Measurements from ENCODE around the gene MROH2A.
"Not testable (repeated sequence)": the region's sequence is repeated elsewhere in the genome, so short reads cannot be mapped to it uniquely, and the experiment has no call there.

MROH2A gene, protein sequence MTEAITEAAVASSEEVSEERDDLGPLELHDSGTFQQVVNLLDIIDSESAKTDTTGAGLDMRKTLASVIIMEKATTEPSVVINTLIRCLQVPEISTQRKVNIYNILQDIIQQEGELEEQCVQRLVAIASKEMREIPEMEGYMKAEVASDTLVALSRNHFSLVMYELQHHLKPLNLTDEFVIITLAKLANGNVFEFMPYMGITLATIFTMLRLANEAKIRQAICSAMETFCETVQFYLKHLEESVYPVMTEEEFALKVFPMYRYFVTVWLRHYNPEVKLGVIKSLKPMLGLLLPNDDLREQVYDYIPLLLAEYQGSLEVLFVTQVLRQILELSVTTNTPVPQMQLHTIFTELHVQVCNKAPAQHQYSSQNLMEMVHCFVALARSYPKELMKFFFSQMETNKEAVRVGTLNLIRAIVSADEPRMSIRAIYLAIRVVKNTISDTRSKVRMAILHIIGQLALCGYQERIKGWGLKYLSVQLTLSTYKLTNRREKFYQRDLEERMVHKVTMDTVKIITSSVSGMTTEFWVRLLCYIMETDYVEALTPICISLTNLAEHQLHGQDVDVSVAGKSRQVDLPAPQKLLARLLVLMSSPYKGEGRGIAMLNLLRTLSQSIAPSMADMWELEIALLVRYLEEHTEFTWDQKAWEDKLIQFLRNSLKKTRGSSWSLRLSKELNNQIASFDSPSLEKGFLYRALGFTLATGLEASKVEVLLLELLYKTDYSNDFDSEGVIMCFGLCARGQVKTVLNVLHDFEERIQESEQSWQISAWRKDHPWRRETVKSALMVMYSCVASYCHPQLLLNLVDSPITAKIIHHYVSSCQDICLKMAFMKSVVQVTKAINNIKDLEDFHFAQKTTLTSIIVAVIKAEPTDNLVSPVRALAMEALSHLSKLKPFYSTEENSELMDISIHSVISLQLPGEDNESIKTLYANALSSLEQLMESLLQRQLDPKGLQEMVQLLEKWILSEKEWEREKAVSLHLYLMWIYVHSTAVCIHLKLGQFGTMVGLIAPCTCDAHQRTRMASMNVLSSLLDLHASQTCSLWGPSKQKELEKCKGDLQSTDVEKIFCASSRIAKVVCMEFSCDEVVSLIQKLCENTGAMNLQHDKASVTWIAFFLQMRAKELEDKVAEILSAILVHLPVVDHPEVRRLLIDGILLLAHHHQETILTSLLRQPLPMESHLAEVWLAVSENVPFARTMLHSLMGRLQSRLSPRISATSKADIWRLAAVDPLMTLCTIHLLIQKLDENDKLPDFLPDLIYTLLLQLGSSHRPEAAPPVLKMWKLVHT (N-terminal part only)

DNA sequence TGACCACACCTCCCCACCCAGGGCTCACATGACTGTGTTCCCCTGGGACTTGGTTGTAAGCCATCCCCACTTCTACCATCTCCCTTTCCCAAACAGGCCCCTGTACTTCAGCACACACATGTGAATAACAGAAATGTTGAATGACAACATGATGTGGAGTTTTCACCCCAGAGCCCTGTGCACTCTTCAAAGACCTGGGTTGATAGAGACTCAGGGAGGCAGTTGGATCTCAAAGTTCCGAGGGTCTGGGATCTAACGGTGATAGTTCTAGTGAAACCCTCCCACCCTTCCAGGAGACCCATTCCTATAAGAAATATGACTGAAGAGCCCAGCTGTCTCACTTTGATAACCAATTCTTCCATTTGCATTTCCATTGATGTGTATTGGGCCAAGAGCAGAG is at the start of gene MROH2A:
TSS of gene MROH2A (plus strand) at position 301 of the 400 bp plus-strand sequence. CDS start 1,029 bp downstream, outside the sequence.
- no peak for FAIRE-seq

DNA sequence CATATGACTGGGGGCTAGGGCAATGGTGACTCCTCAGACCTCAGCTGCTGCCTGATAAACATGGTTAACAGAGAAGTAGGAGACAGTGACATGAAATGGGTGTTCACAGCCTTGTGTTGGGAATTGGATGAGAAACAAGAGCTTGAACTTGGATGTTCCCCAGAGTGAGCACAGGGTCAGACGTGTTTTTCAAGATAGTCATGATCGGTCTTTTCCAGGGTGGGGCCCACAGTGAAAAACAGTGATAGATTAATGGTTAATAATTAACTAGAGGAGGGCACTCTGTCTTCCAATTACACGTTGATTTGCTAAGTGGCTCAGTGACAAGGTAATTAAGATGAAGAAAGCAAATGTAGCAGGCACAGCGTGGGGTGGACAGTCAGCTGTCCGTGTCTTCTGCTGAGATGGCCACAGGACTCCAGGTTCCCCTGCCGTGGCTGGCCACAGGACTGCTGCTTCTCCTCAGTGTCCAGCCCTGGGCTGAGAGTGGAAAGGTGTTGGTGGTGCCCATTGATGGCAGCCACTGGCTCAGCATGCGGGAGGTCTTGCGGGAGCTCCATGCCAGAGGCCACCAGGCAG is 49.3 kb upstream of the MROH2A start, which contains the start of gene UGT1A3:
TSS of gene UGT1A3 (plus strand) at position 320 of the 579 bp plus-strand sequence. CDS start at position 405, 85 bp downstream.
- no peak for FAIRE-seq

DNA sequence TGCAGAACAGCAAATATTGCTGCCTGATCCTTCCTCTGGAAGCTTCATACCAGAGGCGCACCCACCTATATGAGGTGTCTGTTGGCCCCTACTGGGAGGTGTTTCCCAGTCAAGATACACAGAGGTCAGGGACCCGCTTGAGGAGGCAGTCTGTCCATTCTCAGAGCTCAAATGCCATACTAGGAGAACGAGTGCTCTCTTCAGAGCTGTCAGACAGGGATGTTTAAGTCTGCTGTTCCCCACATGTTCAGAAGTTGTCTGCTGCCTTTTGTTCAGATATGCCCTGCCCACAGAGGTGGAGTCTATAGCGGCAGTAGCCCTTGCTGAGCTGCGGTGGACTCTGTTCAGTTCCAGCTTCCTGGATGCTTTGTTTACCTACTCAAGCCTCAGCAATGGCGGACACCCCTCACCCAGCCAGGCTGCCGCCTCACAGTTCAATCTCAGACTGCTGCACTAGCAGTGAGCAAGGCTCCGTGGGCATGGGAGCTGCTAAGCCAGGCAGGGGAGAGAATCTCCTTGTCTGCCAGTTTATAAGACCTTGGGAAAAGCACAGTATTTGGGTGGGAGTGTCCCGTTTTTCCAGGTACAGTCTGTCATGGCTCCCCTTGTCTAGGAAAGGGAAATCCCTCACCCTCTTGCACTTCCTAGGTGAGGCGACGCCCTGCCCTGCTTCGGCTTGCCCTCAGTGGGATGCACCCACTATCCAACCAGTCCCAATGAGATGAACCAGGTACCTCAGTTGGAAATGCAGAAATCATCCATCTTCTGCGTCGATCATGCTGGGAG is 41.1 kb upstream of the MROH2A start:
- not testable (repeated sequence) for FAIRE-seq

DNA sequence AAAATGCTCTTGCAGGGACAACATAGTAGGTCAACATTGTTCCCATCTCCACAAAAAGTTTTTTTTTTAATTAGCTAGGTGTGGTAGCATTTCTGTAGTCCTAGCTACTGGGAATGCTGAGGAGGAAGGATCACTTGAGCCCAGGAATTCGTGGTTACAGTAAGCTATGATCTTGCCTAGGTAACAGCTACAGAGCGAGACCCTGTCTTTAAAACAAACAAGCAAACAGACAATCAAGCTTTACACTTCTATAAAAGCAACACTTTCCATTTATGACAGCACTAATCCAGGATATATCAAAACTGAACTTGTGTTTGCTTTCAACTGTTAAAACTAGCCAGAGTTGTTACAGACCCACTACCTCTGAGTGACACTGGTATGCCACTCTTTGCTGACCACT is 37.3 kb upstream of the MROH2A start:
- no peak for FAIRE-seq

DNA sequence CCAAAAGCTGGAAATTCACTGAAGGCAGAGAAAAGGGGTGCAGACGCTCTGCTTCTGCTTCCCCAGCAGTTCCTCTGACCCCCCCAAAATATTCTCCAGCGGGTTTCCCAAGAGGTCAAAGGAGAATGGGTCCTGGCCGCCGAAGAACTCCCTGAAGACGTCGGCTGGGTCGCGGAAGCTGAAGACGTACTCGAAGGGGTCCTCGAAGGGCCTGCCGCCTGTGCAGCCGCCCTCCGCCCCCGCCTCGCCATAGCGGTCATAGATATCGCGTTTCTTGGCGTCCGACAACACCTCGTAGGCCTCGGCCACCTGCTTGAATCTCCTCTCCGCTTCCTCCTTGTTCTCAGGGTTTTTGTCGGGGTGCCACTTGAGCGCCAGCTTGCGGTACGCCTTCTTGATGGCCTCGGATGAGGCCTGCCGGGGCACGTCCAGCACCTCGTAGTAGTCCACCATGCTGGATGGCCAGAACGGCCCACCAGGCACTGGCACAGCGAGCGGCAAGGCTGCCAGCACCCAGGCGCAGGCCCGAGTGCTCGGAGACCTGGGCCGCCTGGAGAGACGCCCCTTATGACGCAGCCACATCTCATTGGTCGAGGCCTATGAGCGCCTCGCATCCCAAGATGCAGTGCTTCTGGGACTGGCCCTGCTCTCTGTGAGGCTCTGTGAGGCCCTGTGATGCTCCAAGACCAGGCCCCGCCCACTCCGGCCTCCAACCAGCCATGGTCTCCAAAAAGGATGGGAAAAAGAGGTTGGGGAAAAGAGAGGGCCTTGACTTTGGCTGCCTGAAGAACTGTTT is 34.5 kb upstream of the MROH2A start:
- FAIRE-seq: no peak

DNA sequence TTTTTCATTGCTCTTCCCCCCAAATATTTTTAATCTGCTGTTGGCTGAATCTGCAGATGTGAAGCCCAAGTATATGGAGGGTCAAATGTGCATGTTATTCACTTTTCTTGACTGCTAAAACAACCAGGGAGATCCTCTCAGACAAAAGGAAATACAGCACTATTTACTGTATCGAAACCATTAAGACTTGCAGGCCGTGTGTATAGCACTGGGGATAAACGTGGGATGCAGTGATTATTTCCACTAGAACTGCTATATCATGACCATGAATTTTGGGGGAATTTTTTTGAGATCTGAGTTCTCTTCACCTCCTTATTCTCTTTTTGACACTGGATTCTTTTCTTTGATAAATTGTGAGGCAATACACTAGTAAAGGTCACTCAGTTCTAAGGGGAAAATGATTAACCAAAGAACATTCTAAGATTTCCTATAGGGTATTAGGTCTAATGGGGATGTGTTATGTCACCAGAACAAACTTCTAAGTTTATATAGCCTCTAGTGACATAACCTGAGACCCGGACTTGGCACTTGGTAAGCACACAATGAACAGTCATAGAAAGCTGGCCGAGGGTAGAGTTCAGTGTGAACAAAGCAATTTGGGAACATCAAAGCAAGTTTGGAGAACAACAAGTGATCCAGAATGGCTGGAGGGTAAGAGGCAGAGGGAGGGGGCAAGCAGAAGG is 32.9 kb upstream of the MROH2A start:
- no peak for FAIRE-seq

DNA sequence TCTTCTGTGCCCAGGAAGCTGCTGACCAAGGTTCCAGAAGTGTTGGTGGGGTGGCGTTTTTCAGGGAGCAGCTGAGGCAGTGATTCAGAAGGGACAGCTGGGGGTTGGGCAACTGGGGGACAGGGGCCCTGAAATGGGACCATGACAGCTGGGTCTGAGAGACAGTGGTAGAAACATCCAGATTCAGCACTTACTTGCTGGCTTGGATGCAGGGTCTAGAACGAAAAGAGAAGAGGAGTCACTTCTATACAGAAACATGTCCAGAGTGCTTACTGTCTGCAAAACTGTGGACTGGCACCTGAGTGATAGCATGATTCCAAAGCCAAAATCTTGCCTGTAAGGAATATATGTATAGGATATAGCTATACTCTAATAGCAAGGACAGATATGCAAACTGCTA is 32.3 kb upstream of the MROH2A start:
- FAIRE-seq: not testable (repeated sequence)

DNA sequence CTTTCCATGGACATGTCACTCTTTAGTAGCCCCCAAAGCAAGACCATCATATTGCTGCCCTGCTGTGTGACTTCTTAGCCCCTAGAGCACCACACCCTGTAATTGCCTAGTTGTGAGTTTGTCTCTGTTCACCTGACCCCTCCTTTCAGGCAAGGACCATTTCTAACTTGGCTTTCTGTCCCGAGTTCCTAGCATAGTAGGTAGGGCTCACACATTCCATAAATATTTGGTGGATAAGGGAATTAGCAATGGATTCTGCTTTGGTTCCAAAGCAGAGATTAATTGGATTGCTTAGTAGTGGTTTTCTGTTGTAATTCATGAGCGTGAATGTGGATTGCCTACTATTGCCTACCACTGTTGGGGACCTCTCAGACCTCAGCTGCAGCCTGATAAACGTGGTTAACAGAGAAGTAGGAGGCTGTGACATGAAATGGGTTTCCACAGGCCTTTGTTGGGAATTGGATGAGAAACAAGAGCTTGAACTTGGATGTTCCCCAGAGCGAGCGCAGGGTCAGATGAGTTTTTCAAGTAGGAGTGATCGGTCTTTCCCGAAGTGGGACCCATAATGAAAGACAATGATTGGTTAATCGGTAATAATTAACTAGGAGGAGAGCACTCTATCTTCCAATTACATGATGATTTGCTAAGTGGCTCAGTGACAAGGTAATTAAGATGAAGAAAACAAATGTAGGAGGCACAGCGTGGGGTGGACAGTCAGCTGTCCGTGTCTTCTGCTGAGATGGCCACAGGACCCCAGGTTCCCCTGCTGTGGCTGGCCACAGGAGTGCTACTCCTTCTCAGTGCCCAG is 31.5 kb upstream of the MROH2A start:
- FAIRE-seq: no peak

DNA sequence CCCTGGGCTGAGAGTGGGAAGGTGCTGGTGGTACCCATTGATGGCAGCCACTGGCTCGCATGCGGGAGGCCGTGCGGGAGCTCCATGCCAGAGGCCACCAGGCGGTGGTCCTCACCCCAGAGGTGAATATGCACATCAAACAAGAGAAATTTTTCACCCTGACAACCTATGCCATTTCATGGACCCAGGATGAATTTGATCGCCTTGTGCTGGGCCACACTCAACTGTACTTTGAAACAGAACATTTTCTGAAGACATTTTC is 30.9 kb upstream of the MROH2A start:
- no peak for FAIRE-seq

DNA sequence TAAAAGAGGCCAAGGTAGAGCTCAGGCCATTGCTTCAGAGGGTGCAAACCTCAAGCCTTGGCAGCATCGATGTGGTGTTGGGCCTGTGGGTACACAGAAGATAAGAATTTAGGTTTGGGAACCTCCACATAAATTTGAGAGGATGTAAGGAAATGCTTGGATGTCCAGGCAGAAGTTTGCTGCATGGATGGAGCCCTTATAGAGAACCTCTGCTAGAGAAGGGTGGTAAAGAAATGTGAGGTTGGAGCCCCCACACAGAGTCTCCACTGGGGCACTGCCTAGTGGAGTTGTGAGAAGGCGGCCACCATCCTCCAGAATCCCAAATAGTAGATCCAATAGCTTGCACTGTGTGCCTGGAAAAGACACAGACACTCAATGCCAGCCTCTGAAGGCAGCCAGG is 27.4 kb upstream of the MROH2A start:
- FAIRE-seq: not testable (repeated sequence)

DNA sequence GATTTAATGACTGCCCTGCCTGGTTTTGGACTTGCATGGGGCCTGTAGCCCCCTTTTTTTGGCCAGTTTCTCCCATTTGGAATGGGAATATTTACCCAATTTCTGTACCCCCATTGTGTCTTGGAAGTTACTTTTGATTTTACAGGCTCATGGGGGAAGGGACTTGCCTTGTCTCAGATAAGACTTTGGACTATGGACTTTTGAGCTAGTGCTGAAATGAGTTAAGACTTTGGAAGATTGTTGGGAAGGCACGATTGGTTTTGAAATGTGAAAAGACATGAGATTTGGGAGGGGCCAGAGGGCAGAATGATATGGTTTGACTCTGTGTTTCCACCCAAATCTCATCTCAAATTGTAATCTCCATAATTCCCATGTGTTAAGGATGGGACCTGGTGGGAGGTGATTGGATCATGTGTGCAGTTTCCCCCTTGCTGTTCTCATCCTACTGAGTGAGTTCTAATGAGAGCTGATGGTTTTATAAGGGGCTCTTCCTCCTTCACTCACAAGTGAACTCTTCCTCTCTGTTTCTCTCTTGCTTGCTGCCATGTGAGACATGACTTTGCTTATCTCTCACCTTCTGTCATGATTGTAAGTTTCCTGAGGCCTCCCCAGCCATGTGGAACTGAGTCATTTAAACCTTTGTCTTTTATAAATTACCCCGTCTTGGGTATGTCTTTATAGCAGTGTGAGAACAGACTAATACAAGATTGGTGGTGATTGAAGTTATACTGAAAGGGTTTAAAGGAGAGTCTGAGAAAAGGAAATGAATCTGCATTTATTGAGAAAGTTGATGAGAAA is 26.7 kb upstream of the MROH2A start:
- FAIRE-seq: not testable (repeated sequence)

DNA sequence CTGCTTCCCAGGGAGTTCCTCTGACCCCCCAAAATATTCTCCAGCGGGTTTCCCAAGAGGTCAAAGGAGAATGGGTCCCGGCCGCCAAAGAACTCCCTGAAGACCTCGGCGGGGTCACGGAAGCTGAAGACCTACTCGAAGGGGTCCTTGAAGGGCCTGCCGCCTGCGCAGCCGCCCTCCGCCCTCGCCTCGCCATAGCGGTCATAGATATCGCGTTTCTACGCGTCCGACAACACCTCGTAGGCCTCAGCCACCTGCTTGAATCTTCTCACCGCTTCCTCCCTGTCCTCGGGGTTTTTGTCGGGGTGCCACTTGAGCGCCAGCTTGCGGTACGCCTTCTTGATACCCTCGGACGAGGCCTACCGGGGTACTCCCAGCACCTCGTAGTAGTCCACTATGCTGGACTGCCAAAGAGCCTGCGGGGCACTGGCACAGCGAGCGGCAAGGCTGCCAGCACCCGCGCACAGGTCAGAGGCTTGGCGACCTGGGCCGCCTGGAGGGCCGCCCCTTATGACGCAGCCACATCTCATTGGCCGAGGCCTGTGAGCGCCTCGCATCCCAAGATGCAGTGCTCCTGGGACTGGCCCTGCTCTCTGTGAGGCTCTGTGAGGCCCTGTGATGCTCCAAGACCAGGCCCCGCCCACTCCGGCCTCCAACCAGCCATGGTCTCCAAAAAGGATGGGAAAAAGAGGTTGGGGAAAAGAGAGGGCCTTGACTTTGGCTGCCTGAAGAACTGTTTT is 23.1 kb upstream of the MROH2A start:
- no peak for FAIRE-seq

DNA sequence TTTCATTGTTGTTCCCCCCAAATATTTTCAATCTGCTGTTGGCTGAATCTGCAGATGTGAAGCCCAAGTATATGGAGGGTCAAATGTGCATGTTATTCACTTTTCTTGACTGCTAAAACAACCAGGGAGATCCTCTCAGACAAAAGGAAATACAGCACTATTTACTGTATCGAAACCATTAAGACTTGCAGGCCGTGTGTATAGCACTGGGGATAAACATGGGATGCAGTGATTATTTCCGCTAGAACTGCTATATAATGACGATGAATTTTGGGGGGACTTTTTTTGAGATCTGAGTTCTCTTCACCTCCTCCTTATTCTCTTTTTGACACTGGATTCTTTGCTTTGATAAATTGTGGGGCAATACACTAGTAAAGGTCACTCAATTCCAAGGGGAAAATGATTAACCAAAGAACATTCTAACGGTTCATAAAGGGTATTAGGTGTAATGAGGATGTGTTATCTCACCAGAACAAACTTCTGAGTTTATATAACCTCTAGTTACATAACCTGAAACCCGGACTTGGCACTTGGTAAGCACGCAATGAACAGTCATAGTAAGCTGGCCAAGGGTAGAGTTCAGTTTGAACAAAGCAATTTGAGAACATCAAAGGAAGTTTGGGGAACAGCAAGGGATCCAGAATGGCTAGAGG is 21.6 kb upstream of the MROH2A start:
- FAIRE-seq: no peak

DNA sequence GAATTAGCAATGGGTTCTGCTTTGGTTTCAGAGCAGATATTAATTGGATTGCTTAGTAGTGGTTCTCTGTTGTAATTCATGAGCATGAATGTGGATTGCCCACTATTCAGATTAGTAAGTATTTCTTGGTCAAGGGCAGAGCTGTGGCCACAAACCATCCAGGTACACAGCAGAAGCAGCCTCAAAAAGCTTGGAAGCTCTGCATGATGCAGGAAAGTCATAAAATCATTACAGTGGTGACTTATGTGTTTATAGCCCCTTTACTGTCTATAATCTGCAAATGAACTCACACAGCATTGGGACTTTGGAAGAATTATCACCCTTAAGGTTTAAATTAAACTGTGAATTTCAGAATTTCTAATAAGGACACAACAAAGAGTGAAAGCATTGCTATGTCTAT is 20.0 kb upstream of the MROH2A start:
- FAIRE-seq: no peak

DNA sequence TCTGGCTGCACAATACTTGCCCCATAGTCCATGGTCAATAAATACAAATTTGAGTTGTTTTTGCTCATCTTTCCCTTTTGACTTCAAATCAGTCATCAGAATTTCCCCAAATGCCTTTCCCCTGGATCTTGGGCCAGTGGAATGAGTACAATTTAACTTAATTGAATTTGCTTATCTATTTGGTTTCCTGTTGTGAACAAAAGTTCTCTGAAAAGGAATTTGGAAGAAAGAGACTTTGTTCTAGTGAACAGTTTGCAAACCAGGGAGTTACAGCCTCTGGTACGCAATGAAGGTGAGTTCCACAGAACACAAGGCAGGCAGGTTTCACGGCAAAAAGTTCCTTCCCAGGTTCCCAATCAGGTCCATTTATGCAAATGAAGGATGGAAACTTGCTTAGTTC is 19.3 kb upstream of the MROH2A start:
- FAIRE-seq: no peak

DNA sequence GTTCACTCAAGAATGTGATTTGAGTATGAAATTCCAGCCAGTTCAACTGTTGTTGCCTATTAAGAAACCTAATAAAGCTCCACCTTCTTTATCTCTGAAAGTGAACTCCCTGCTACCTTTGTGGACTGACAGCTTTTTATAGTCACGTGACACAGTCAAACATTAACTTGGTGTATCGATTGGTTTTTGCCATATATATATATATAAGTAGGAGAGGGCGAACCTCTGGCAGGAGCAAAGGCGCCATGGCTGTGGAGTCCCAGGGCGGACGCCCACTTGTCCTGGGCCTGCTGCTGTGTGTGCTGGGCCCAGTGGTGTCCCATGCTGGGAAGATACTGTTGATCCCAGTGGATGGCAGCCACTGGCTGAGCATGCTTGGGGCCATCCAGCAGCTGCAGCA is 18.1 kb upstream of the MROH2A start, which contains the start of gene UGT1A1:
TSS of gene UGT1A1 (plus strand) at position 228 of the 400 bp plus-strand sequence. CDS start at position 246, 18 bp downstream.
- no peak for FAIRE-seq

Data from G401.6 (cell line).